ENCODE measurements around the gene CACNB2. TPM values are rescaled to one million over a fixed set of nuclear protein-coding genes. Genes with fewer than 3 reads are reported as not detected.

CACNB2 gene
- polyA plus RNA-seq, 1 of the 3 experiments (the other 2 are of a cell fraction): 0.74 TPM

DNA sequence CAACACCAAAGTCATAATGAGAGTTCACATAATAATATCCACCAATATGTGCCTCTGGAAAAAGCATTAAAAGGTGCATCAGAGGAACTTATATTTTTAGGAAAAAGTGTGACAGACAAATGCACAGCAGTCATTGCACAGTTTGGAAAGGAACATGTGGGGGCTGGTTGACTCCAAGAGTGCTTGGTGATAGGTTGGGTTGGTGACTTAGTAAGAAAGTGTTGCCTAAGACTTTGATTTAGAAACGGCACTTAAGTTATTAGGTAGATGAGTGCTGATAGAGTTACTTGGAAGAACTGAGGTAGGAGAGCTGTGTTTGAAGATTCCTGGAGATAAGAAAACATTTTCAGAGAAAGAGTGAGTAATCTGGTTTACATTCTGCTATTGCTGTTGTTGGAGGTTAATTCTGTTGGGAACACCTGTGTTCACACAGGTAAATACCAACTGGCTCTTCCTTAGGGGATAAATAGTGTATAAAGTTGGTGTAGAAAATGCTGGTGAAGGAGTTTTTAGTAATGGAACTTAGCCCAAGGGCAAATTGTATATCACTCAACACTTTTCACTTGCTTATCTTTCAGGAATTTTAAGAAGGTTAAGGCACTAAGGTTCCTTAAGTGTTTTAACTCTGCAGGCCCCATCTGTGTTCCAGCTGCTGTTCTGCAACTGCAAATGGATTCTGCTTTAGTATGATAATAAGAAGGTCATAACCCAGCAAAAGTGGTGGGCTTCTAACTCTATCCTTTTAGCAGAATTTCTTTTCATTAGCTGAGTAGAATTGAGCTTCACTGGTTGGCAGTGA is 315.1 kb downstream of the CACNB2 start:
- ChIA-PET CTCF (no interaction called here), POLR2A (no interaction called here)
- H4K20me1 ChIP-seq (ENCODE audit: insufficient read depth): no peaks in the 10 kb centered on the region
- H3K9me2 ChIP-seq: no peaks in the 10 kb centered on the region
- H3K4me1 ChIP-seq (ENCODE audit: control insufficient read depth in 1 of 2, insufficient read depth in 2 of 2, low read depth in 1 of 2, low read length in 1 of 2): no peaks in the 10 kb centered on the region; a peak in 1 of 4 replicates
- no peak overlapping the region for H3K27ac ChIP-seq (ENCODE audit: low read depth in 2 of 2, low read length in 1 of 2)
- H3K4me2 ChIP-seq: no peak overlapping the region
- no peak overlapping the region for H2AFZ ChIP-seq (ENCODE audit: low read depth)
- H3K9me3 ChIP-seq: no peaks in the 10 kb centered on the region
- no peaks in the 10 kb centered on the region for H3K79me2 ChIP-seq (ENCODE audit: insufficient read depth)
- no peak for DNase-seq
- no peaks in the 10 kb centered on the region for H3F3A ChIP-seq (replicated peaks; ENCODE audit: insufficient read depth)
- no peak overlapping the region for H3K9ac ChIP-seq
- no peak overlapping the region for H3K4me3 ChIP-seq (ENCODE audit: low read depth in 2 of 2, low read length in 1 of 2)
- no peaks in the 10 kb centered on the region for H3K36me3 ChIP-seq (replicated peaks in 1 of 2; ENCODE audit: control insufficient read depth in 1 of 2, insufficient read depth in 2 of 2, low read length in 1 of 2)
- TF ChIP-seq MEF2A (IDR thresholded peaks at IDR 0.05; ENCODE audit: borderline replicate concordance, low read depth): no peak
- no peak for TF ChIP-seq MXI1 (IDR thresholded peaks at IDR 0.05; ENCODE audit: low read depth, low read length)
- TF ChIP-seq ELF1 (IDR thresholded peaks at IDR 0.05): no peak
- TF ChIP-seq, protein P1, sequence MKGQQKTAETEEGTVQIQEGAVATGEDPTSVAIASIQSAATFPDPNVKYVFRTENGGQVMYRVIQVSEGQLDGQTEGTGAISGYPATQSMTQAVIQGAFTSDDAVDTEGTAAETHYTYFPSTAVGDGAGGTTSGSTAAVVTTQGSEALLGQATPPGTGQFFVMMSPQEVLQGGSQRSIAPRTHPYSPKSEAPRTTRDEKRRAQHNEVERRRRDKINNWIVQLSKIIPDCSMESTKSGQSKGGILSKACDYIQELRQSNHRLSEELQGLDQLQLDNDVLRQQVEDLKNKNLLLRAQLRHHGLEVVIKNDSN (IDR thresholded peaks at IDR 0.05; ENCODE audit: borderline replicate concordance, low read depth): no peak
- no peak for TF ChIP-seq RXRA (IDR thresholded peaks at IDR 0.05; ENCODE audit: borderline replicate concordance, low read depth)
- no peak for TF ChIP-seq NRF1 (IDR thresholded peaks at IDR 0.05; ENCODE audit: low read depth, low read length)
- no peak for TF ChIP-seq TAF1 (IDR thresholded peaks at IDR 0.05; ENCODE audit: borderline replicate concordance, low read depth, low read length)
- no peak for TF ChIP-seq EP300 (IDR thresholded peaks at IDR 0.05; ENCODE audit: borderline replicate concordance in 1 of 2, low read depth in 1 of 2, low read length in 1 of 2)
- TF ChIP-seq GATA2 (CRISPR knock-in tag; IDR thresholded peaks at IDR 0.05): no peak
- 70% methylated on average over 1 of the region's 1 CpG for WGBS (ENCODE audit: low lambda C conversion rate)
- H3K27me3 ChIP-seq (ENCODE audit: insufficient read depth): no peaks in the 10 kb centered on the region

DNA sequence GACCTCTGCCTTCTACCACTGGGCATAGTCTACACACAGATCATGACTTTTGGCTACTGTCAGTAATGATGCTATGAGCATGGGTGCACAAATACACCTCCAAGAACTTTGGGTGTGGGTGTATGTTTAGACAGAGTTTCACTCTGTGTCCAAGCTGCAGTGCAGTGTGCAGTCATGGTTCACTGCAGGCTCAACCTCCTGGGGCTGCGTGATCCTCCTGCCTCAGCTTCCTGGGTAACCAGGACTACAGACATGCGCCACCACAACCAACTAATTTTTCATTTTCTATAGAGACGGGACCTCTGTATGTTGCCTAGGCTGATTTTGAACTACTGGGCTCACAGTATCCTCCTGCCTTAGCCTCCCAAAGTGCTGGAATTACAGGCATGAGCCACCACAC is 316.8 kb downstream of the CACNB2 start:
- H3K4me2 ChIP-seq: no peak overlapping the region
- DNase-seq: no peak
- no peak overlapping the region for H3K4me3 ChIP-seq (ENCODE audit: low read depth in 2 of 2, low read length in 1 of 2)
- no peaks in the 10 kb centered on the region for H3K27me3 ChIP-seq (ENCODE audit: insufficient read depth)
- POLR2A ChIA-PET: no interaction called here
- H3K79me2 ChIP-seq (ENCODE audit: insufficient read depth): no peaks in the 10 kb centered on the region
- H3F3A ChIP-seq (replicated peaks; ENCODE audit: insufficient read depth): no peaks in the 10 kb centered on the region
- H3K4me1 ChIP-seq (ENCODE audit: control insufficient read depth in 1 of 2, insufficient read depth in 2 of 2, low read depth in 1 of 2, low read length in 1 of 2): no peaks in the 10 kb centered on the region; a peak in 1 of 4 replicates
- H3K9me3 ChIP-seq: no peaks in the 10 kb centered on the region
- WGBS (ENCODE audit: low lambda C conversion rate): 63% methylated on average over 3 of the region's 3 CpGs
- H2AFZ ChIP-seq (ENCODE audit: low read depth): no peak overlapping the region
- no peaks in the 10 kb centered on the region for H4K20me1 ChIP-seq (ENCODE audit: insufficient read depth)
- CTCF ChIA-PET: no interaction called here
- no peak overlapping the region for H3K27ac ChIP-seq (ENCODE audit: low read depth in 2 of 2, low read length in 1 of 2)
- TF ChIP-seq, protein P2, sequence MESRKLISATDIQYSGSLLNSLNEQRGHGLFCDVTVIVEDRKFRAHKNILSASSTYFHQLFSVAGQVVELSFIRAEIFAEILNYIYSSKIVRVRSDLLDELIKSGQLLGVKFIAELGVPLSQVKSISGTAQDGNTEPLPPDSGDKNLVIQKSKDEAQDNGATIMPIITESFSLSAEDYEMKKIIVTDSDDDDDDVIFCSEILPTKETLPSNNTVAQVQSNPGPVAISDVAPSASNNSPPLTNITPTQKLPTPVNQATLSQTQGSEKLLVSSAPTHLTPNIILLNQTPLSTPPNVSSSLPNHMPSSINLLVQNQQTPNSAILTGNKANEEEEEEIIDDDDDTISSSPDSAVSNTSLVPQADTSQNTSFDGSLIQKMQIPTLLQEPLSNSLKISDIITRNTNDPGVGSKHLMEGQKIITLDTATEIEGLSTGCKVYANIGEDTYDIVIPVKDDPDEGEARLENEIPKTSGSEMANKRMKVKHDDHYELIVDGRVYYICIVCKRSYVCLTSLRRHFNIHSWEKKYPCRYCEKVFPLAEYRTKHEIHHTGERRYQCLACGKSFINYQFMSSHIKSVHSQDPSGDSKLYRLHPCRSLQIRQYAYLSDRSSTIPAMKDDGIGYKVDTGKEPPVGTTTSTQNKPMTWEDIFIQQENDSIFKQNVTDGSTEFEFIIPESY (IDR thresholded peaks at IDR 0.05; ENCODE audit: borderline replicate concordance, low read depth): no peak
- TF ChIP-seq RCOR1 (IDR thresholded peaks at IDR 0.05; ENCODE audit: low read length): no peak
- TF ChIP-seq RXRA (IDR thresholded peaks at IDR 0.05; ENCODE audit: borderline replicate concordance, low read depth): no peak
- TF ChIP-seq, protein P3, sequence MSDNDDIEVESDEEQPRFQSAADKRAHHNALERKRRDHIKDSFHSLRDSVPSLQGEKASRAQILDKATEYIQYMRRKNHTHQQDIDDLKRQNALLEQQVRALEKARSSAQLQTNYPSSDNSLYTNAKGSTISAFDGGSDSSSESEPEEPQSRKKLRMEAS (IDR thresholded peaks at IDR 0.05; ENCODE audit: low read depth): no peak
- TF ChIP-seq FOXM1 (IDR thresholded peaks at IDR 0.05; ENCODE audit: low read depth): no peak
- no peak for TF ChIP-seq GATA2 (CRISPR knock-in tag; IDR thresholded peaks at IDR 0.05)
- TF ChIP-seq, protein P4, sequence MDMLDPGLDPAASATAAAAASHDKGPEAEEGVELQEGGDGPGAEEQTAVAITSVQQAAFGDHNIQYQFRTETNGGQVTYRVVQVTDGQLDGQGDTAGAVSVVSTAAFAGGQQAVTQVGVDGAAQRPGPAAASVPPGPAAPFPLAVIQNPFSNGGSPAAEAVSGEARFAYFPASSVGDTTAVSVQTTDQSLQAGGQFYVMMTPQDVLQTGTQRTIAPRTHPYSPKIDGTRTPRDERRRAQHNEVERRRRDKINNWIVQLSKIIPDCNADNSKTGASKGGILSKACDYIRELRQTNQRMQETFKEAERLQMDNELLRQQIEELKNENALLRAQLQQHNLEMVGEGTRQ (IDR thresholded peaks at IDR 0.05; ENCODE audit: borderline replicate concordance, low read depth, low read length): no peak
- no peak for TF ChIP-seq SIN3A (IDR thresholded peaks at IDR 0.05; ENCODE audit: borderline replicate concordance, low read depth, low read length)
- TF ChIP-seq SMC3 (IDR thresholded peaks at IDR 0.05; ENCODE audit: low read depth, low read length): no peak
- TF ChIP-seq POLR2AphosphoS5 (IDR thresholded peaks at IDR 0.05; ENCODE audit: low read depth, low read length): no peak
- H3K36me3 ChIP-seq (replicated peaks in 1 of 2; ENCODE audit: control insufficient read depth in 1 of 2, insufficient read depth in 2 of 2, low read length in 1 of 2): no peaks in the 10 kb centered on the region
- no peak overlapping the region for H3K9ac ChIP-seq
- no peaks in the 10 kb centered on the region for H3K9me2 ChIP-seq
